Measurements from ENCODE around the gene DDIT4. TPM values are rescaled to one million over a fixed set of nuclear protein-coding genes. Genes with fewer than 3 reads are reported as not detected.

The DDIT4 gene
- total and polyA plus RNA-seq, 2 of the 8 experiments (the other 6 are each of a cell fraction or from before 2014, with no cell fraction given) = 47.4 to 108 TPM

DNA sequence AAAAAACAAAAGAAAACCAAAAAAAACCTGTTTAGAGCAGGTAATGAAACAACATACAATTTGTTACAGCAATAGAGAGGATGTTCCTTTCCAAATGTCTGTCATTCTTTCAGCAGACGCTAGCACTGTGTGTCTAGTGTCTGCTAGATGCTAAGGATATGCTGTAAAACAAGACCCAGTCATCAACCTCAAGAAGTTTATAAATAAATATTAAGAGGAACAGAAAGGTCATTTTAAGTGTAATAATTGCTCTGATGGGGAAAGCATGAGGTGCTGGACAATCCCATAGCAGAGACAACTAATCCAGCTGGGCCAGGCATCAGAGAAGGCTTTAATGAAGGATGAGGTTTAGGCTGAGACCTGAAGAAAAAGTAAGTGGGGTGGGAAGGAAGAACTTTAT, 34.3 kb upstream of the DDIT4 start:
- Histone ChIP-seq H3K27ac (ENCODE audit: low read depth, low read length) (no peak overlapping the region), H3K79me1 (ENCODE audit: low read depth, low read length) (no peaks in the 10 kb centered on the region), H4K5ac (ENCODE audit: insufficient read length, low read depth, low read length) (no peak overlapping the region), H2BK15ac (ENCODE audit: low read length) (no peak overlapping the region), H4K20me1 (replicated peaks in 1 of 2; ENCODE audit: control insufficient read depth in 1 of 2, insufficient read depth in 2 of 2, low read length in 2 of 2) (no peaks in the 10 kb centered on the region), H3K4ac (replicated peaks; ENCODE audit: insufficient read length, low read depth, low read length) (no peak overlapping the region), H2BK20ac (ENCODE audit: low read length) (no peak overlapping the region), H3K18ac (ENCODE audit: extremely low read depth, low read length) (no peak overlapping the region), H3K9me3 (ENCODE audit: insufficient read depth in 2 of 2, low read depth in 1 of 2, low read length in 1 of 2) (no peaks in the 10 kb centered on the region), H3K9ac (replicated peaks in 1 of 4; ENCODE audit: extremely low read depth in 1 of 4, low read depth in 3 of 4, low read length in 3 of 4) (no peak overlapping the region), H2BK120ac (replicated peaks; ENCODE audit: low read depth, low read length) (no peak overlapping the region), H3K27me3 (replicated peaks in 1 of 4; ENCODE audit: control insufficient read depth in 3 of 4, extremely low read depth in 1 of 4, insufficient read depth in 3 of 4, low read length in 3 of 4) (no peaks in the 10 kb centered on the region; a peak in 1 of 7 replicates), H3K4me1 (replicated peaks in 1 of 4; ENCODE audit: control insufficient read depth in 3 of 4, insufficient read depth in 4 of 4, low read length in 3 of 4) (no peaks in the 10 kb centered on the region; a peak in 1 of 7 replicates), H2AK5ac (ENCODE audit: low read depth, low read length) (no peak overlapping the region), H4K8ac (ENCODE audit: extremely low read depth, insufficient read depth, low read length) (no peak overlapping the region), H3K23ac (ENCODE audit: insufficient read length) (no peak overlapping the region), H3K36me3 (ENCODE audit: control insufficient read depth in 2 of 4, insufficient read depth in 4 of 4, low read length in 3 of 4) (peaks cover 3 to 9% (median 4%) of the 10 kb centered on the region in 4 experiments; a peak in 7 of 8 replicates), H3K56ac (replicated peaks; ENCODE audit: insufficient read length, low read depth, low read length) (no peak overlapping the region), H3K14ac (ENCODE audit: insufficient read length) (no peak overlapping the region), H3K4me3 (ENCODE audit: extremely low read depth in 1 of 4, insufficient read depth in 2 of 4, low read depth in 3 of 4, low read length in 4 of 4) (no peak overlapping the region), H2AFZ (ENCODE audit: low read length) (no peak overlapping the region), H2BK12ac (ENCODE audit: low read depth, low read length) (no peak overlapping the region), H2BK5ac (ENCODE audit: low read depth, low read length) (no peak overlapping the region), H3K79me2 (ENCODE audit: control insufficient read depth in 1 of 2, insufficient read depth in 2 of 2, low read length in 2 of 2) (no peaks in the 10 kb centered on the region), H4K91ac (replicated peaks; ENCODE audit: insufficient read length, low read length) (no peak overlapping the region), H3K4me2 (ENCODE audit: insufficient read depth in 1 of 2, low read depth in 2 of 2, low read length in 2 of 2) (no peak overlapping the region), H3K23me2 (ENCODE audit: low read depth, low read length) (no peaks in the 10 kb centered on the region)
- ChIA-PET POLR2A (ENCODE audit: partially characterized antibody) (interaction anchor here (0.6 to 4.5 kb wide), 7 partner anchors 9 to 82 kb away, joined by 3 to 35 read pairs (median 7); partner anchors contain the start of gene DDIT4), CTCF (ENCODE audit: partially characterized antibody) (interaction anchor here (0.7 to 4.1 kb wide), 6 partner anchors 10 to 97 kb away, joined by 3 to 18 read pairs (median 6); no protein-coding TSS in a partner anchor)
- DNase-seq (ENCODE audit: low read depth in 1 of 2, low spot score in 2 of 2) (no peak), FAIRE-seq (no peak)
- WGBS, 2 experiments (ENCODE audit: extremely low coverage in 1 of 2, insufficient coverage in 1 of 2, insufficient read length in 1 of 2, insufficient replicate concordance in 2 of 2, low coverage in 1 of 2, low lambda C conversion rate in 2 of 2, missing lambda C conversion rate in 1 of 2) = 96% methylated on average over 1 of the region's 1 CpG; no CpG with 5 or more reads in 1 of the 2 experiments
- no peak for TF ChIP-seq SIX5 (IDR thresholded peaks at IDR 0.05; ENCODE audit: low read depth, low read length)

All from H1 (cell line).